SJCRH30 (cell line): ENCODE data around the gene FAM78B. TPM values are rescaled to one million over a fixed set of nuclear protein-coding genes. Genes with fewer than 3 reads are reported as not detected.

Experiments used
- DNase-seq, 2 experiments: peaks; one replicate each; pipeline ENCODE4 v3.0.0-alpha.2; 2015 to 2020
- H3K27ac ChIP-seq: fragments of 250-450 bp; sonication (Bioruptor Pico); 2 replicates; pipeline ENCODE4 v1.5.1; 2020; ENCODE audit warnings: mild to moderate bottlenecking, moderate library complexity
- H3K27me3 ChIP-seq: fragments of 250-450 bp; sonication (Bioruptor Pico); 2 replicates; pipeline ENCODE4 v1.5.1; 2020; ENCODE audit warnings: mild to moderate bottlenecking, moderate library complexity
- H3K36me3 ChIP-seq: fragments of 250-450 bp; sonication (Bioruptor Pico); 2 replicates; pipeline ENCODE4 v1.5.1; 2020; ENCODE audit warnings: mild to moderate bottlenecking, moderate library complexity
- H3K4me1 ChIP-seq: fragments of 250-450 bp; sonication (Bioruptor Pico); 2 replicates; pipeline ENCODE4 v1.5.1; 2020; ENCODE audit warnings: mild to moderate bottlenecking, moderate library complexity
- H3K4me3 ChIP-seq: fragments of 250-450 bp; sonication (Bioruptor Pico); 2 replicates; pipeline ENCODE4 v1.5.1; 2020; ENCODE audit warnings: mild to moderate bottlenecking, moderate library complexity
- H3K9me3 ChIP-seq: fragments of 250-450 bp; sonication (Bioruptor Pico); replicated peaks from 2 replicates; pipeline ENCODE4 v1.5.1; 2020; ENCODE audit warnings: mild to moderate bottlenecking, moderate library complexity
- total RNA-seq: library from RNA; depleted of rRNA; stranded (reverse); fragments of >200 nt; shearing (Covaris generic); gene quantifications from 2 replicates; pipeline ENCODE4 v1.2.3, GENCODE V29; 2014

The FAM78B gene
- total RNA-seq, 1 experiment from 2014 or later: 0.10 TPM

GRCh38 chr1:166172106-166172505 lies 5.3 kb upstream of the FAM78B start:
- Histone ChIP-seq H3K27ac (no peak overlapping the region), H3K4me1 (no peaks in the 10 kb centered on the region), H3K9me3 (no peaks in the 10 kb centered on the region), H3K27me3 (no peaks in the 10 kb centered on the region), H3K4me3 (no peak overlapping the region), H3K36me3 (no peaks in the 10 kb centered on the region)
- no peak for DNase-seq

GRCh38 chr1:166170726-166171125 lies 3.9 kb upstream of the FAM78B start:
- no peak for DNase-seq
- H3K9me3 ChIP-seq: no peaks in the 10 kb centered on the region
- no peak overlapping the region for H3K4me3 ChIP-seq
- no peaks in the 10 kb centered on the region for H3K36me3 ChIP-seq
- H3K27ac ChIP-seq: no peak overlapping the region
- no peaks in the 10 kb centered on the region for H3K27me3 ChIP-seq
- no peaks in the 10 kb centered on the region for H3K4me1 ChIP-seq

DNA sequence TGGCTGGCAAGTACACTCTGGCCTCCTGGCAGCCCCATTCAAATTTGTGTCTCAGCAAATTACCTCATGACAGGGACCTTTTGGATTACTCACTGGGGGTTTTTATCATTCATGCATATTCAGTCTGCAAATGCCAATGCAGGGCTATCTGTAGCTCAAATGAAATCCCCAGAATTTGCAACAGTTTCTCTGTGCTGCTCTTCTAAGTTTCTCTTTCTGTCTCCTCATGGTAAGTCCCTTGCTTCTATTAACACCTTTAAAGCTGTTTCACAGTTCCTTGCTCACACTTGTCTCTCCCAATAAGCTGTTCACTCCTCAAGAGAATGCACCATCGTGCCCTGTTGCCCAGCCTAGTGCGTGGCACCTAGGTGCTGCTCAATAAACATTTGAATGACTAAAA lies 3.3 kb upstream of the FAM78B start:
- Histone ChIP-seq H3K27ac (no peak overlapping the region), H3K27me3 (no peaks in the 10 kb centered on the region)
- DNase-seq: no peak

GRCh38 chr1:166169182-166169581 lies 2.4 kb upstream of the FAM78B start:
- no peak for DNase-seq
- Histone ChIP-seq H3K27ac (no peak overlapping the region), H3K27me3 (no peaks in the 10 kb centered on the region), H3K4me1 (no peaks in the 10 kb centered on the region), H3K4me3 (no peak overlapping the region), H3K36me3 (no peaks in the 10 kb centered on the region), H3K9me3 (no peaks in the 10 kb centered on the region)

More for the DNA sequence above, 3.3 kb upstream of the FAM78B start:
- Histone ChIP-seq H3K4me3 (no peak overlapping the region), H3K4me1 (no peaks in the 10 kb centered on the region), H3K9me3 (no peaks in the 10 kb centered on the region), H3K36me3 (no peaks in the 10 kb centered on the region)

DNA sequence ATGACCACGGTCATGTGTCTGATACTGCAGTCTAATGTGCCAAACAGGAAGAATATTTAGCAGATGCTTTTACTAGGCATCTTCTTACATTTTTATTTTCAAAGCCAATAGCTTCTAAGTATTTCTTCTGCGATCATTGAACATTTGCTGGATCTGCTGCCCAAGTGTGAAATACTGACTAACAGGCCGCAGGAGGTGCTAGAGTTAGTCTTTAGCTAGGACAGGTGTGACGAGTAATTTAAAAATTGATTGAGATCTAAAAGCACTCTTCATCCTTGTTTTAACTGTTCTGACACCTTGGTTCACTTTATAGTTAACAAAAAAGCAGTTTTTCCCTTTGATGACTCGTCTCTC lies 748 bp upstream of the FAM78B start:
- peak overlapping the region; percentile 68 for H3K4me3 ChIP-seq
- no peaks in the 10 kb centered on the region for H3K36me3 ChIP-seq
- H3K4me1 ChIP-seq: no peaks in the 10 kb centered on the region
- DNase-seq: no peak
- H3K27me3 ChIP-seq: no peaks in the 10 kb centered on the region
- H3K9me3 ChIP-seq: no peaks in the 10 kb centered on the region
- H3K27ac ChIP-seq: no peak overlapping the region

GRCh38 chr1:166166329-166166697 lies 488 bp downstream of the FAM78B start:
- H3K27ac ChIP-seq: no peak overlapping the region
- DNase-seq: no peak
- no peaks in the 10 kb centered on the region for H3K4me1 ChIP-seq
- no peaks in the 10 kb centered on the region for H3K27me3 ChIP-seq
- no peaks in the 10 kb centered on the region for H3K9me3 ChIP-seq
- H3K36me3 ChIP-seq: no peaks in the 10 kb centered on the region
- H3K4me3 ChIP-seq: peak overlapping the region; percentile 68

DNA sequence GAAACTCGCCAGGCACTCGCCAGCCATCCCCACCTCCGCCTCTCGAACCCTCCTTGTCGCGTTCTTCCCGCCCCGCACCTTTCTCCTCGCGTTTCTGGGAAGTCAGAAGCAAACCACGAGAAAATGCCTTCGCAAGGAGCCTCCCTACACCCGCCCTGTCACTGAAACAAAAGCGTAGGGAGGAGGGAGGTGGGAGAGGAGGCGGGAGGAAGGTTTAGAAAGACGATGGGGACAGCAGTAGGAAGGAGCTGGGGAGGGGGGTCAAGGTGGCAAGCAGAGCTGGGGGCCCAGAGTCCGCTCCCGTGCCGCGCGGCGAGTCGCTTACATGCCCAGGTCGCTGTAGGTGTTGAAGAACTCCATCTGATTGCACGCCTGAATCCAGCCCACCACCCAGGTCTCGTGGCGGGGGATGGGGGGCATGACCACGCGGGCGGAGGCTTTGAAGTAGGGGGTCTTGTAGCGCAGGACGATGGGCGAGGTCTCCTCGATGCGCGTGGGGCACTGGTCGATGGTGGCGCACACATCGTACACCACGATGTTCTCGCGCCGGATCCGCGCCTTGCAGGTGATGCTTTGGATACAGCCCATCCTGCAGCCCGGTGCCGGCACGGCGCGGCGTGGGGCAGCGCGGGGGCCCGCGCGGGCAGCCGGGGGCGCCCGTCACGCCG lies 1.0 kb downstream of the FAM78B start:
- Histone ChIP-seq H3K27ac (no peak overlapping the region), H3K36me3 (no peaks in the 10 kb centered on the region), H3K9me3 (no peaks in the 10 kb centered on the region), H3K27me3 (no peaks in the 10 kb centered on the region), H3K4me1 (no peaks in the 10 kb centered on the region), H3K4me3 (no peak overlapping the region)
- no peak for DNase-seq

- Histone ChIP-seq H3K27ac (no peak overlapping the region), H3K27me3 (no peaks in the 10 kb centered on the region), H3K36me3 (no peaks in the 10 kb centered on the region), H3K4me3 (no peak overlapping the region), H3K4me1 (no peaks in the 10 kb centered on the region), H3K9me3 (no peaks in the 10 kb centered on the region)
- no peak for DNase-seq
These were observed 1.7 kb downstream of the FAM78B start for GRCh38 chr1:166164995-166165660.

- DNase-seq: no peak
These were observed 2.2 kb downstream of the FAM78B start for GRCh38 chr1:166164646-166164994.

DNA sequence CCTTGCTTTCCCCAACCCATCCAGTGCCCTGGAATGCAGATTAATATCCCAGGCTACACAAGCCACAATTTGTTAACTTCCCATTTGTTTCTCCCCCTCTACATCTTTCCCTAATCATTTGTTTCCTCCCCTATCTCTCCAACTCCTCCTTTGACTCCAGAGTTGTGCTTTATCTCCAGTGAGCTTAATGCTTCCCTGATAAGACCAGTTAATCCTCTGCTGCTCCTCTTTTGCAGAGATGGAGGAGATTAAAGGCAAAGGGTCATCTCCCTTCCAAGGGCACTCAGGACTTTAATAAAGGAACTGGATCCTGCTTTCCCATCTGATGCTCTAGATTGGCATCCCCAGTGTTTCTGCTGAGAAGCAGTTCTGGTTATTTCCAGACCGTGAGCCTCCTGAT lies 7.1 kb downstream of the FAM78B start:
- H3K27me3 ChIP-seq: no peaks in the 10 kb centered on the region

More at GRCh38 chr1:166164646-166164994, 2.2 kb downstream of the FAM78B start:
- no peaks in the 10 kb centered on the region for H3K36me3 ChIP-seq
- no peaks in the 10 kb centered on the region for H3K27me3 ChIP-seq
- H3K9me3 ChIP-seq: no peaks in the 10 kb centered on the region
- H3K27ac ChIP-seq: no peak overlapping the region
- H3K4me3 ChIP-seq: no peak overlapping the region
- no peaks in the 10 kb centered on the region for H3K4me1 ChIP-seq

DNA sequence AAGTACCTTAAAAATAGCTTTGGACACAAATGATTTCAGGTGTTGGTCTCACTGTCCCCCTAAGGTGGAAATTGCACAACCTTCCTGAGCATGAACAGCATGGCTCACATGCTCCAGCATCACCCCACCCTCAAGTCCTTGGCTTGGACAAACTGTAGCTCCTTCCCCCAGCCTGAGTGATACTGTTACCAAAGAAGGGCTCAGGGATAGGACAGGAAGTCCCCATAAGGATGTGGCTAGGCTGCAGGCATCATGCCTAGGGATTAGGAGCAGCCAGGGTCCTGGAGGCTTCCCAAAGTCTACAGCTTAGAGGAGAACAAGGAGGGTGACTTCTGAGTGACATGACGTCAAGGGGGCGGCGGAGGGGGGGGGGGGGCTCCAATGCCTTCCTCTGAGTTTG lies 10.1 kb downstream of the FAM78B start:
- Histone ChIP-seq H3K27ac (no peak overlapping the region), H3K4me1 (no peaks in the 10 kb centered on the region), H3K27me3 (no peaks in the 10 kb centered on the region), H3K4me3 (no peak overlapping the region), H3K36me3 (no peaks in the 10 kb centered on the region), H3K9me3 (no peaks in the 10 kb centered on the region)
- DNase-seq: no peak

More for the DNA sequence above, 7.1 kb downstream of the FAM78B start:
- no peaks in the 10 kb centered on the region for H3K36me3 ChIP-seq
- no peak overlapping the region for H3K27ac ChIP-seq
- no peaks in the 10 kb centered on the region for H3K9me3 ChIP-seq
- no peak overlapping the region for H3K4me3 ChIP-seq
- no peak for DNase-seq
- H3K4me1 ChIP-seq: no peaks in the 10 kb centered on the region

DNA sequence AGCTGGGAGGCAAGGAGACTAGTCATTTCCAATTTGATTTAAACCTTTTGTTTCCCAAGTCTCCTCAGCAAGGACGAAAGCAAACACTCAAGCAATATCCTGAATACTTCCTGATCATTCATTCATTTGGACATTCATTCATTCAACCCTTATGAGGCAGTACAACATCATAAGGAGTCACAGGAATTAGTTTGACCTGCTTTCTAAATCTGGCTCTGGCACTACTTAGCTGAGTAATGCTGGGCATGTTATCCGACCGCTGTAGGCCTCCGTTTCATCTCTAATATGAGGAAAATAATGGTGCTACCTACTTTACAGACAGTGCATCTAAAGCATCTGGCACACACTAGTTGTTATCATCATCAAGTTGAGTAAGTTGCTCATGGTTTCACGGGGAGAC lies 11.7 kb downstream of the FAM78B start:
- no peak for DNase-seq
- no peak overlapping the region for H3K4me3 ChIP-seq
- no peaks in the 10 kb centered on the region for H3K9me3 ChIP-seq
- H3K4me1 ChIP-seq: no peaks in the 10 kb centered on the region
- no peak overlapping the region for H3K27ac ChIP-seq
- no peaks in the 10 kb centered on the region for H3K27me3 ChIP-seq
- no peaks in the 10 kb centered on the region for H3K36me3 ChIP-seq

- Histone ChIP-seq H3K36me3 (no peaks in the 10 kb centered on the region), H3K4me1 (no peaks in the 10 kb centered on the region), H3K4me3 (no peak overlapping the region), H3K27ac (no peak overlapping the region), H3K27me3 (no peaks in the 10 kb centered on the region), H3K9me3 (no peaks in the 10 kb centered on the region)
- no peak for DNase-seq
These were observed 13.1 kb downstream of the FAM78B start for GRCh38 chr1:166153525-166154314.

DNA sequence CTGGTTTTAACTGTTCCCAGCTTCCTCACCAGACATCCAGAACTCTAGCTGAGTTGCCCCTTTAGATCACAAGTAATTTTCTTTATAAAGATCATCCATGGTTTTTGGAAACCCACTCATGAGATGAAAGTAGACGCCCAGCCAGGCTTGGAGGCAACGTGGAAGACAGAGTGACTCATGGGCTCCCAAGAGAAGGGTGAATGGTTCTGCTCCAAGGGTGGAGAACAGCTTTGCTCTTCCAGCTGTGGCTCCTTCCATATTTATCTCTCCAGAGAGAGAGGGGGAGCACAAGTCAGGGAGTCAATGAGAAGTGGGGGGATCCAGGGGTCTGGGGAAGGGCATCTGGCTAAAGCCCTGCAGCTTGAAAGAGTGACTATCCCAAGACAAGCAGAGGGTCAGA lies 13.8 kb downstream of the FAM78B start:
- Histone ChIP-seq H3K9me3 (no peaks in the 10 kb centered on the region), H3K4me3 (no peak overlapping the region), H3K4me1 (no peaks in the 10 kb centered on the region), H3K36me3 (no peaks in the 10 kb centered on the region), H3K27me3 (no peaks in the 10 kb centered on the region), H3K27ac (no peak overlapping the region)
- DNase-seq: no peak

GRCh38 chr1:166151804-166152203 lies 15.0 kb downstream of the FAM78B start:
- no peak for DNase-seq
- no peaks in the 10 kb centered on the region for H3K4me1 ChIP-seq
- no peaks in the 10 kb centered on the region for H3K9me3 ChIP-seq
- H3K36me3 ChIP-seq: no peaks in the 10 kb centered on the region
- no peaks in the 10 kb centered on the region for H3K27me3 ChIP-seq
- H3K27ac ChIP-seq: no peak overlapping the region
- H3K4me3 ChIP-seq: no peak overlapping the region
